Muscle layer of duodenum (tissue), 2 donors: Measurements from ENCODE around the gene GSTO2.

Experiments
- H3K27ac ChIP-seq: one replicate; pipeline ENCODE4 v1.7.0; 2013; ENCODE audit warnings: mild to moderate bottlenecking, low read length
- H3K27me3 ChIP-seq: one replicate; pipeline ENCODE4 v1.7.0; 2013; ENCODE audit warnings: low read depth, mild to moderate bottlenecking, control low read depth, low read length
- H3K36me3 ChIP-seq, 2 donors: one replicate each; pipeline ENCODE4 v1.7.0; 2013; ENCODE audit warnings: low read length in 2 of 2, control low read depth in 1 of 2, mild to moderate bottlenecking in 1 of 2; ENCODE audit not compliant: insufficient read depth in 2 of 2, control insufficient read depth in 1 of 2
- H3K4me1 ChIP-seq, 2 donors: one replicate each; pipeline ENCODE4 v1.7.0; 2013; ENCODE audit warnings: low read length in 2 of 2, mild to moderate bottlenecking in 2 of 2, control low read depth in 1 of 2, moderate library complexity in 1 of 2; ENCODE audit not compliant: insufficient read depth in 2 of 2, control insufficient read depth in 1 of 2
- H3K4me3 ChIP-seq, 2 donors: one replicate each; pipeline ENCODE4 v1.7.0; 2013; ENCODE audit warnings: low read length in 2 of 2, low read depth in 1 of 2, mild to moderate bottlenecking in 1 of 2
- H3K9me3 ChIP-seq, 2 donors: one replicate each; pipeline ENCODE4 v1.7.0; 2013; ENCODE audit warnings: low read length in 2 of 2, control low read depth in 1 of 2, mild to moderate bottlenecking in 1 of 2; ENCODE audit not compliant: control insufficient read depth in 1 of 2
- donor health status: healthy.

GSTO2 gene

DNA sequence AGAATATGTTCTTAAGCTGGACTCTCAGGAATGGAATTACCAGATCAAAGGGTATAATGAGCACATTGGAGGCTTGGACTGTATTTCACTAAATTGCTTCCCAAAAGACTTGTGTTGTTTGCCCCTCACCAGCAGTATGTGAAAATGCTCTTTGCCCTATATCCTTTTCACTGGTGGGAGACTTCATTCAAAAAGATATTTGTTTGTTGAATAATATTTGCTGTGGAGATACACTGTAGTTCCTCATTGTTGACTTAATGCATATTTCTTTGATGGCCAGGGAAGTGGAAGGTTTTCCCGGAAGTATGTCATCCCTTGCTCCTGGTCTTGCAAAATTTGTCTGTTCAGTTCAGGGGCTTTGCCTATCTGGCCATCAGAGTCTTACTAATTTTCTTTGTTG, 19.4 kb downstream of the GSTO2 start:
- peaks cover 0 to 12% of the 10 kb centered on the region in 2 donors for H3K4me1 ChIP-seq
- no peaks in the 10 kb centered on the region for H3K9me3 ChIP-seq
- H3K27me3 ChIP-seq = no peaks in the 10 kb centered on the region
- no peak overlapping the region for H3K4me3 ChIP-seq
- no peaks in the 10 kb centered on the region for H3K36me3 ChIP-seq
- no peak overlapping the region for H3K27ac ChIP-seq

DNA sequence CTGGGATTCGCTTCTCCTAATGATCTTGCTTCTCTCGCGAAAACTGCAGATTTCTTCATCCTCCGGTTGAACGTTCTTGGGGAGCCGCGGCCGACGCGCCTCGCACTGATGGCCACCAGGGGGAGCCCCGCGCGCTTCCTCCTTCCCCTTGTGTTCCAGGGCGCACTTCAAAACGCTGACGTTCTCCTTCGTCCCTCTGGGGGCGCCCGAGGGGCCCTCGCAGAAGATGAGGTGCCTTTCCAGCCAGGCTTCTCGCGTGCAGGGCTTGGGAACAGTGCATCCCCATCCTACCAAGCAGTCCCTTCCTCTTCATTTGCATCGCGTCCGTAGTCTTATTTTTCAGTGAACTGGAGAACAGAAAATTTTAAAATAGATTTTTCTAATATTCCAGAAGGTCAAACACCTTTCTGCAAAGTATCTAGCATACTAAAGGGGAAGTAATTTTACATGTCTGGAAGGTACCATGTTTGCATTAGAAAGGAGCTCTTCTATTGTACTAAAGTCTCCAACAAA, 22.5 kb downstream of the GSTO2 start:
- no peaks in the 10 kb centered on the region for H3K27me3 ChIP-seq
- no peak overlapping the region for H3K4me3 ChIP-seq
- no peak overlapping the region for H3K27ac ChIP-seq

GRCh38 chr10:104293011-104293410, 24.0 kb downstream of the GSTO2 start:
- Histone ChIP-seq H3K27me3 (no peaks in the 10 kb centered on the region), H3K4me1 (peaks cover 0 to 12% of the 10 kb centered on the region in 2 donors), H3K4me3 (no peak overlapping the region), H3K36me3 (no peaks in the 10 kb centered on the region), H3K27ac (no peak overlapping the region), H3K9me3 (no peaks in the 10 kb centered on the region)

More for the DNA sequence above, 22.5 kb downstream of the GSTO2 start:
- Histone ChIP-seq H3K36me3 (no peaks in the 10 kb centered on the region), H3K4me1 (peaks cover 0 to 12% of the 10 kb centered on the region in 2 donors), H3K9me3 (no peaks in the 10 kb centered on the region)

DNA sequence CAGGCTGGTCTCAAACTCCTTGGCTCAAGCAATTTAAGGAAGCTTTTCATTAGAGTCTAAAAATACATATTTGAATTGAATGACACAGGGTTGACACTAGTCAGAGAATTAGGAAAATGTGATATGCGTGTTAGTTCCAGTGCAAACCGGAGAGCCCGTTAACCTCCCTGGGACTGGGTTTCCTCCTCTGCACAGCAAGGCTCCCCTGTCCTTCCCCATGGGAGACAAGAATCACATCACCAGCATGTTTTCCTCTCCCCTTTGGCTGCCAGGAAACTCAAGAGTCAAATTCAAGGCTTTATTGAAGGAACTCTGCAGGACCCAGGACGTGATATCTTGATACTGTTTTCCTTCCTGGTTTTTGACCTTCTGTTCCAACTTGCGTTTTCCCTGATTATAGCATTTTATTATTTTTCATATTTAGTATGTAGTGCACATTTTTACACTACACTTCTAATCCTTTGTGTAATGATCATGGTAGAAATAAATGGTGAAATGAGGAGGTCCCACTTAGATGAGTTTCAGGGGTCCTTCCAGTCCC, 24.9 kb downstream of the GSTO2 start:
- Histone ChIP-seq H3K4me1 (peaks cover 0 to 12% of the 10 kb centered on the region in 2 donors), H3K27ac (no peak overlapping the region), H3K27me3 (no peaks in the 10 kb centered on the region)

GRCh38 chr10:104296687-104297436, 27.9 kb downstream of the GSTO2 start:
- H3K9me3 ChIP-seq = no peaks in the 10 kb centered on the region
- H3K36me3 ChIP-seq = peaks cover 0 to 9% of the 10 kb centered on the region in 2 donors
- H3K4me1 ChIP-seq = peaks cover 0 to 10% of the 10 kb centered on the region in 2 donors
- H3K4me3 ChIP-seq = no peak overlapping the region
- H3K27me3 ChIP-seq = no peaks in the 10 kb centered on the region
- H3K27ac ChIP-seq = no peak overlapping the region

More for the DNA sequence above, 24.9 kb downstream of the GSTO2 start:
- no peaks in the 10 kb centered on the region for H3K9me3 ChIP-seq
- no peaks in the 10 kb centered on the region for H3K36me3 ChIP-seq
- no peak overlapping the region for H3K4me3 ChIP-seq

DNA sequence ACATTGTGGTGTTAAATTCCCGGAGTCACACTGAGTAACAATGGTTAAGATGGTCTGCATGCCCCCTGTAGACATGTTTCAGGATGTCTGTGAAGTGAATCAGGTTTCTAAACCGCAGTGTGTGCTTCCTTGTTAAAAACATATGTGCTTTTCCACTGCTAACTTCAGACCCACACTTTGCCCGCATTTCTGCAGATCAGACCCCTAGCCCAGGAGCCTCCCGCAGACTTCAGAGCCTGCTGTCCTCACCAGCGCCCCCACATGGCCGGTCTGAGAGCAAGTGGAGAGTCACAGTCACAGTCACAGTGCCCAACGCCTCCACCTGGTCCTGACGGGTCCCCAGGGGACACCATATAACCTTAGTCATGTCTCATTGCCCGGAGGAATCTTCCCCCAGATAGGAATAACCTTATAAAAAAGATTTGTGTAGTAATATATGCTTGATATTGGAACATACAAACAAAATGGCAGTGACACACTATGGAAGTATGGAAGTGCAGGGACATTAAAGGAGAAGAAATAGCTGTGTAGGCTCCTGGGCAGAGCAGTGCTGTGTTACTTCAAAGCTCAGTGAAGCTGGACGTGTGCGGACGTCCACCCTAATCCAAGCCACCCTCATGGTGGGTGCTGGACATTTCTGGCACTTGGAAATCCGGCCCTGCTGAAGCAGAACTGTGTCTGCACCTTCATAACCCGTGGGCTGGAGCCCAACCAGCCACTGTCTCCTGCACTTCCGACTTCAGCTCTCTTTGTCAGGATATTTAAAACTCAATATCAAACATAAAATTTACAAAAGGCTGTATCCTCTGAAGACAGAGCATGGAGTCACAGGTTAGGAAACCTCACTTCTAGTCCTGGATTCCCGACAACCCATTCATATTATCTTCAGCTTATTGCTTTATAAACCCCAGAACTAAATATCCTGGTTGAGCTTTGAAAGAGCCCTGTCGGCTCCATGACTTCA, 29.0 kb downstream of the GSTO2 start:
- H3K4me3 ChIP-seq = no peak overlapping the region
- no peaks in the 10 kb centered on the region for H3K9me3 ChIP-seq
- no peaks in the 10 kb centered on the region for H3K27me3 ChIP-seq
- no peak overlapping the region for H3K27ac ChIP-seq
- H3K36me3 ChIP-seq = peaks cover 0 to 9% of the 10 kb centered on the region in 2 donors
- H3K4me1 ChIP-seq = peaks cover 0 to 9% of the 10 kb centered on the region in 2 donors

GRCh38 chr10:104299031-104299904, 30.3 kb downstream of the GSTO2 start:
- Histone ChIP-seq H3K4me3 (no peak overlapping the region), H3K4me1 (peaks cover 0 to 13% of the 10 kb centered on the region in 2 donors), H3K36me3 (peaks cover 0 to 9% of the 10 kb centered on the region in 2 donors), H3K27ac (peak overlapping the region; percentile 69), H3K9me3 (no peaks in the 10 kb centered on the region), H3K27me3 (no peaks in the 10 kb centered on the region)

GRCh38 chr10:104300002-104300735, 31.2 kb downstream of the GSTO2 start:
- Histone ChIP-seq H3K4me3 (no peak overlapping the region), H3K36me3 (peaks cover 0 to 9% of the 10 kb centered on the region in 2 donors), H3K9me3 (no peaks in the 10 kb centered on the region), H3K27me3 (no peaks in the 10 kb centered on the region), H3K4me1 (peaks cover 0 to 18% of the 10 kb centered on the region in 2 donors), H3K27ac (peak overlapping the region; percentile 73)

DNA sequence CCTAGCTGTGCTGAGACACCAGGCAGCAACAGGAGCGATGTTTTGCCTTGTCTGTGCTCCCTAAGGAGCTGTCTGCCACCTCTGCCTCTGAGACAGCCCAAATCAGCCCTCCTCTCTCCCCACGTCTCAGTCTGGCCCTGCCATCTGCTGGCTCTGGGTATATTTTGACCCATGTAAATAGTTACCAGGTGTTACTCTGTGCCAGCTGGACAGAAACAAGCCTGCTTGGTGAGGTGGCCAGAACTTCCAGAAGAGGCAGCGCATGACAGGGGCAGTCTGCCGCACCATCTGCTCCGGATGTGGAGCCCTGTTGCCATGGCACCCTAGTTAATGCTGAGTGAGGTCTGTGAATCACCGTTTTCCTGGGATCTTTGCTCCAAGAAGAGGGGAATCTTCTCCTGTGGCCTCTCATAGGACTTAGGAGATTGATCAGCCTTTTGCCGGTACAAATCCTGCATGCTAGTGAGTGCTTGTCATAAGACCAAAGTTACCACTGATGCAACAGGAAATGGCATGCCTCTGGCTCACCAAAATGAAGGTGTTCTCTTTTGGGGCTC, 31.8 kb downstream of the GSTO2 start:
- no peaks in the 10 kb centered on the region for H3K27me3 ChIP-seq
- peaks cover 0 to 9% of the 10 kb centered on the region in 2 donors for H3K36me3 ChIP-seq
- peaks cover 1 to 25% of the 10 kb centered on the region in 2 donors for H3K4me1 ChIP-seq
- H3K9me3 ChIP-seq = no peaks in the 10 kb centered on the region
- H3K4me3 ChIP-seq = no peak overlapping the region
- H3K27ac ChIP-seq = peak overlapping the region; percentile 73
